IMR-90 (cell line): Measurements from ENCODE around the gene PTX3. TPM values are rescaled to one million over a fixed set of nuclear protein-coding genes. Genes with fewer than 3 reads are reported as not detected.

Source experiments
- ATAC-seq: fragments of 200-7000 bp; cut with Tn5 transposase; 2 replicates; pipeline ENCODE4 v1.9.1; 2020; ENCODE audit warnings: low read depth, mild to moderate bottlenecking, moderate library complexity
- BruUV-seq: library from RNA; stranded (reverse); fragments of 400-500 nt; replicated peaks from 2 replicates; lab custom pipeline; 2021; lab: Mats Ljungman, UMichigan
- CTCF ChIA-PET: fragments of 300-600 bp; formaldehyde crosslinking; extraction: SDS; loops from one replicate; lab custom pipeline; 2021; ENCODE audit warnings: antibody characterized with exemption; lab: Yijun Ruan, JAX
- POLR2A ChIA-PET: fragments of 300-600 bp; sonication (Branson Sonifier 250); formaldehyde crosslinking; loops from one replicate; lab custom pipeline; 2022; ENCODE audit warnings: antibody characterized with exemption; ENCODE audit not compliant: unreplicated experiment; lab: Charles Lee
- DNase-seq: peaks from one replicate; pipeline ENCODE4 v3.0.0; 2013
- H2AFZ ChIP-seq: replicated peaks from 2 replicates; pipeline ENCODE3; 2013; ENCODE audit warnings: low read length, mild to moderate bottlenecking; ENCODE audit not compliant: poor library complexity
- H2AK5ac ChIP-seq: 2 replicates; pipeline ENCODE4 v1.6.1; 2013; ENCODE audit warnings: low read depth, low read length, inconsistent platforms
- H2AK9ac ChIP-seq: replicated peaks from 2 replicates; pipeline ENCODE3; 2013; ENCODE audit warnings: mild to moderate bottlenecking, low read depth, low read length, moderate library complexity; ENCODE audit not compliant: poor library complexity
- H2BK120ac ChIP-seq: 2 replicates; pipeline ENCODE4 v1.6.1; 2013; ENCODE audit warnings: low read depth, low read length, inconsistent platforms
- H2BK15ac ChIP-seq: 3 replicates; pipeline ENCODE4 v1.6.1; 2013; ENCODE audit warnings: low read depth, low read length, inconsistent platforms
- H2BK20ac ChIP-seq: 2 replicates; pipeline ENCODE4 v1.6.1; 2013; ENCODE audit warnings: low read depth, mild to moderate bottlenecking, inconsistent platforms, low read length, moderate library complexity
- H2BK5ac ChIP-seq: 2 replicates; pipeline ENCODE4 v1.6.1; 2013; ENCODE audit warnings: mild to moderate bottlenecking, low read depth, low read length, inconsistent platforms; ENCODE audit not compliant: poor library complexity, severe bottlenecking
- H3K14ac ChIP-seq: replicated peaks from 2 replicates; pipeline ENCODE4 v1.6.1; 2013; ENCODE audit warnings: low read depth, low read length, inconsistent platforms
- H3K18ac ChIP-seq: 2 replicates; pipeline ENCODE4 v1.6.1; 2013; ENCODE audit warnings: low read depth, low read length, control low read depth
- H3K23ac ChIP-seq: 2 replicates; pipeline ENCODE4 v1.6.1; 2013; ENCODE audit warnings: low read depth, low read length, inconsistent platforms
- H3K27ac ChIP-seq: 2 replicates; pipeline ENCODE4 v1.5.1; 2013; ENCODE audit warnings: mild to moderate bottlenecking, control low read depth, low read length; ENCODE audit not compliant: insufficient read depth
- H3K27me3 ChIP-seq: 2 replicates; pipeline ENCODE4 v1.6.1; 2013; ENCODE audit warnings: low read length; ENCODE audit not compliant: control insufficient read depth, insufficient read depth
- H3K36me3 ChIP-seq: 2 replicates; pipeline ENCODE4 v1.6.1; 2013; ENCODE audit warnings: low read length, mixed read lengths; ENCODE audit not compliant: control insufficient read depth, insufficient read depth
- H3K4ac ChIP-seq: 2 replicates; pipeline ENCODE4 v1.6.1; 2013; ENCODE audit warnings: low read depth, low read length, inconsistent platforms
- H3K4me1 ChIP-seq: 2 replicates; pipeline ENCODE4 v1.6.1; 2013; ENCODE audit warnings: low read length, mixed read lengths; ENCODE audit not compliant: control insufficient read depth, insufficient read depth
- H3K4me2 ChIP-seq: 2 replicates; pipeline ENCODE4 v1.6.1; 2013; ENCODE audit warnings: low read depth, mild to moderate bottlenecking, control low read depth, low read length, moderate library complexity
- H3K4me3 ChIP-seq: 2 replicates; pipeline ENCODE4 v1.5.1; 2013; ENCODE audit warnings: low read depth, mild to moderate bottlenecking, control low read depth, low read length, moderate library complexity; ENCODE audit not compliant: insufficient read depth
- H3K56ac ChIP-seq: 2 replicates; pipeline ENCODE4 v1.6.1; 2013; ENCODE audit warnings: low read length, inconsistent platforms; ENCODE audit not compliant: insufficient read depth; ENCODE audit errors: extremely low read depth
- H3K79me1 ChIP-seq, 2 experiments: 2 replicates each; pipeline ENCODE4 v1.6.1; 2013; ENCODE audit warnings: low read length in 2 of 2, inconsistent platforms in 1 of 2, low read depth in 1 of 2
- H3K9ac ChIP-seq: 2 replicates; pipeline ENCODE4 v1.6.1; 2013; ENCODE audit warnings: low read depth, low read length, control low read depth
- H3K9me1 ChIP-seq: 2 replicates; pipeline ENCODE4 v1.6.1; 2013; ENCODE audit warnings: low read length, inconsistent platforms; ENCODE audit not compliant: insufficient read depth
- H3K9me3 ChIP-seq: 2 replicates; pipeline ENCODE4 v1.6.1; 2013; ENCODE audit warnings: low read length; ENCODE audit not compliant: control insufficient read depth, insufficient read depth
- H4K20me1 ChIP-seq: 2 replicates; pipeline ENCODE4 v1.6.1; 2013; ENCODE audit warnings: low read length, inconsistent platforms; ENCODE audit not compliant: insufficient read depth
- H4K5ac ChIP-seq: 2 replicates; pipeline ENCODE4 v1.6.1; 2013; ENCODE audit warnings: mild to moderate bottlenecking, low read depth, low read length, control low read depth
- H4K8ac ChIP-seq, 2 experiments: 2 replicates each; pipeline ENCODE4 v1.6.1; 2013; ENCODE audit warnings: low read depth in 2 of 2, low read length in 2 of 2, control low read depth in 1 of 2, inconsistent platforms in 1 of 2
- H4K91ac ChIP-seq: 2 replicates; pipeline ENCODE4 v1.6.1; 2013; ENCODE audit warnings: low read depth, low read length, inconsistent platforms; ENCODE audit not compliant: insufficient read depth
- CEBPB ChIP-seq: IDR thresholded peaks from 2 replicates; pipeline ENCODE4 v1.6.1; 2012; ENCODE audit warnings: low read depth, low read length, improper control_type of control experiment
- whole genome bisulfite sequencing, 2 experiments: methylation state at CpG; one replicate each; pipeline versions ENCODE4 v1.1.5 to v1.1.7; 2013; ENCODE audit warnings: missing lambda C conversion rate in 2 of 2; ENCODE audit not compliant: insufficient read length in 1 of 2; ENCODE audit errors: extremely low coverage in 2 of 2; 5-methylcytosine and 5-hydroxymethylcytosine counted together
- dilution Hi-C: fragments of 300-500 bp; cut with HindIII; formaldehyde crosslinking; loops from one replicate; pipeline ENCODE4 v1.14.3; 2018; ENCODE audit warnings: low sequenced_read_pairs; ENCODE audit not compliant: unreplicated experiment
- in situ Hi-C: fragments of 300-500 bp; cut with MboI; formaldehyde crosslinking; loops from 3 replicates; pipeline ENCODE4 v1.14.3; 2019; ENCODE audit warnings: low sequenced_read_pairs, inconsistent platforms, mixed read lengths
- intact Hi-C: fragments of 100-400 bp; cut with micrococcal nuclease; formaldehyde crosslinking; loops from 2 replicates; pipeline ENCODE4 v1.10.0; 2022
- polyA plus RNA-seq, 3 experiments: library from polyadenylated mRNA; depleted of rRNA; stranded (reverse); fragments of >200 nt; gene quantifications; 2 replicates each; pipeline ENCODE4 v1.2.3, GENCODE V29; 2012; ENCODE audit warnings: low replicate concordance in 1 of 3
- total RNA-seq: library from RNA; depleted of rRNA; stranded (reverse); fragments of >200 nt; gene quantifications from 2 replicates; pipeline ENCODE4 v1.2.3, GENCODE V29; 2012

PTX3 gene
- total and polyA plus RNA-seq, 2 of the 4 experiments (the other 2 are of a cell fraction): 97.9 to 135 TPM

GRCh38 chr3:157404381-157404780 is 32.3 kb upstream of the PTX3 start:
- POLR2A ChIA-PET: no interaction called here
- no peak overlapping the region for H4K8ac ChIP-seq
- no peak overlapping the region for H2BK120ac ChIP-seq
- no peak overlapping the region for H2AK9ac ChIP-seq
- no peak for ATAC-seq
- no peak for TF ChIP-seq CEBPB
- H3K27me3 ChIP-seq: no peaks in the 10 kb centered on the region
- WGBS, 2 experiments: no CpG with 5 or more reads among the region's 1 CpG
- H2AFZ ChIP-seq: no peak overlapping the region
- no peak overlapping the region for H3K18ac ChIP-seq
- H3K23ac ChIP-seq: no peak overlapping the region
- no peaks in the 10 kb centered on the region for H4K20me1 ChIP-seq
- no peak overlapping the region for H3K4ac ChIP-seq
- H3K27ac ChIP-seq: no peak overlapping the region
- in situ Hi-C loops: no loop called here
- no peak overlapping the region for H2AK5ac ChIP-seq
- no peaks in the 10 kb centered on the region for H3K79me1 ChIP-seq
- no TSS peak for BruUV-seq
- H2BK15ac ChIP-seq: no peak overlapping the region
- CTCF ChIA-PET: no interaction called here
- H3K14ac ChIP-seq: no peak overlapping the region
- no peak overlapping the region for H3K9ac ChIP-seq
- no peak overlapping the region for H4K5ac ChIP-seq
- H3K9me1 ChIP-seq: 0 out of 2 replicates have a peak, but pooled peaks cover 6% of the 10 kb centered on the region
- H3K56ac ChIP-seq: no peak overlapping the region
- H3K4me2 ChIP-seq: no peak overlapping the region
- dilution Hi-C loops: no loop called here
- intact Hi-C loops: no loop called here
- no peak overlapping the region for H2BK20ac ChIP-seq
- no peak for DNase-seq
- no peaks in the 10 kb centered on the region for H3K36me3 ChIP-seq
- H3K4me3 ChIP-seq: no peak overlapping the region
- peaks cover 5% of the 10 kb centered on the region; the same call in 1 of the 2 replicates for H3K4me1 ChIP-seq
- no peak overlapping the region for H2BK5ac ChIP-seq
- H3K9me3 ChIP-seq: no peaks in the 10 kb centered on the region
- H4K91ac ChIP-seq: no peak overlapping the region
